Retinal pigment epithelial cell (primary cell): Measurements from ENCODE around the gene PEX5.

ENCODE experiments used
- DNase-seq: peaks from one replicate; pipeline ENCODE4 v3.0.0-alpha.2; 2010; ENCODE audit warnings: low read depth
- H3K4me3 ChIP-seq: 2 replicates; pipeline ENCODE4 v1.5.1; 2011; ENCODE audit warnings: mild to moderate bottlenecking, low read length, control low read depth, moderate library complexity
- TF ChIP-seq, protein P1 (sequence below): conservative IDR thresholded peaks from 2 replicates; pipeline ENCODE4 v1.5.1; 2011; ENCODE audit warnings: low read depth, low read length, control low read depth, inconsistent platforms

PEX5 gene

DNA sequence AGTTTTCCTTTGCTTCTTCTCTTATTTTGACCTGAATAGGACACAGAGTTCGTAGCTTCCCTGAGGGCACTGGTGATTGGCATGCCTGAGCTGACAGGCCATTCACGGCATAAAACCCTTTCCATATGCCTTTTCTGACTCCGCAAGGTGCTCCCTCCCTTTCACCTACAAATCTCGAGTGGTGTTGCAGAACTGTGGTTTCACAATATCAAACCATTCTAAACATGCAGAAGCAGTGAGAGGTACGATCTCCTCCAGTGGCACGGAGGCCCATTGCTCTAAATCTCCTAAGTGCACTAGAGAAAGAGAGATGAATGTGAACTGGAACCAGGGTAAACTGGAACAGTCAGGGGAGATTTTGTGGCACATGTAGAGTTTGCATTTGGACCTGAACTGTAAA, 35.4 kb upstream of the PEX5 start:
- DNase-seq: no peak
- TF ChIP-seq, protein P1, sequence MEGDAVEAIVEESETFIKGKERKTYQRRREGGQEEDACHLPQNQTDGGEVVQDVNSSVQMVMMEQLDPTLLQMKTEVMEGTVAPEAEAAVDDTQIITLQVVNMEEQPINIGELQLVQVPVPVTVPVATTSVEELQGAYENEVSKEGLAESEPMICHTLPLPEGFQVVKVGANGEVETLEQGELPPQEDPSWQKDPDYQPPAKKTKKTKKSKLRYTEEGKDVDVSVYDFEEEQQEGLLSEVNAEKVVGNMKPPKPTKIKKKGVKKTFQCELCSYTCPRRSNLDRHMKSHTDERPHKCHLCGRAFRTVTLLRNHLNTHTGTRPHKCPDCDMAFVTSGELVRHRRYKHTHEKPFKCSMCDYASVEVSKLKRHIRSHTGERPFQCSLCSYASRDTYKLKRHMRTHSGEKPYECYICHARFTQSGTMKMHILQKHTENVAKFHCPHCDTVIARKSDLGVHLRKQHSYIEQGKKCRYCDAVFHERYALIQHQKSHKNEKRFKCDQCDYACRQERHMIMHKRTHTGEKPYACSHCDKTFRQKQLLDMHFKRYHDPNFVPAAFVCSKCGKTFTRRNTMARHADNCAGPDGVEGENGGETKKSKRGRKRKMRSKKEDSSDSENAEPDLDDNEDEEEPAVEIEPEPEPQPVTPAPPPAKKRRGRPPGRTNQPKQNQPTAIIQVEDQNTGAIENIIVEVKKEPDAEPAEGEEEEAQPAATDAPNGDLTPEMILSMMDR: no peak
- H3K4me3 ChIP-seq: no peak overlapping the region

DNA sequence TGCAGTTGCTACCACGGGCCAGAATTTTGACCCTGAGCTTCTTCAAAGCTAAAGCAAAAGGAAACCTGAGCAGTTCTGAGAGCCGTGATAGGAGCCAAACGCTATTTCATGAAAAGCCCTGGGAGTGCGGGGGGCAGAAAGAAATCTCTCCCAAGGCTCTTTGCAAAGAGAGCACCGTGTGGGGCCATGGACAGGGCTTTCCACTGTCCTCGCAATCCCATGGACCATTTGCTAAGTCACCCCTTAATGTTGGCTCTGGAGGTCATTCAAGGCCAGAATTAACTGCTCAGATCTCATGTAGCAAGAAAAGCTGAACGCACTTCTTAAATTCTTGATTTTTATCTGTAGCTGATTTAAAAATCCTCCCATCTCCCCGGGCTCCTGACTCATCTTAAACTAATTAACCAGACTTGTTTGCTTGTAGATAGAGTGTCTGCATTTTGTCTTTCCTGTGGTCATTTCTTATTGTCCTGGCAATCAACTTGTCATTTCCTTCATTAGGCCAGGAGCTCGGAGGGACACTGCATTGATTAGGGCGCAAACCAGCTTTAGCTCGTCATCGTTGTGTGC, 34.5 kb upstream of the PEX5 start:
- TF ChIP-seq, protein P1: no peak
- H3K4me3 ChIP-seq: no peak overlapping the region
- DNase-seq: no peak

DNA sequence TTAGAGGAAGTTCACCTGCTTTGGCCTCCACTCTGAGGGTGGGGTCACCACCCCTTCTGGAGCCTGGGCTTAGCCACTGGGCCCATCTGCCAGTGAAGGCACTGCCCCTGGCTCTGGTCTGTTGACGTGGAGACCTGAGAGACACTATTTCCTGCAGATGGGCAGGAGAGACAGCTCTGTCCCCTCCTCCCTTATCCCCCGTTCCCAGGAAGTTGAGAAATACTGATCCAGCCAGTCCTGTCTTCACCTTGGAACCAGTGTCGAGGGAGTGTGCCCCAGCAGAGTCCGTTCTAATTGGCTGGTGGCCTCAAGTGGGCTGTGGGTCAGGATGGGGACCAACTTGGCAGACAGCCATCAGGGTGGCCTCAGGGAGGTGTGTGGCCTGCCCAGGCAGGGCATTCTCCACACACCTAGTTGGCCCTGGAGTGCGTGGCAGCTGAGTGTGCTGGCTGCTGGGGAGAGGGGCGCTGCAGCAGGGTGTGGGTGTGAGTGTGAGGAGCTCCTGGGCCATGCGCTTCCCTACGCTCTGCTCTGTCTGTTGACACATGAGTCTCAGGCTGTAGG, 33.9 kb upstream of the PEX5 start:
- DNase-seq: no peak
- no peak overlapping the region for H3K4me3 ChIP-seq
- TF ChIP-seq, protein P1: no peak

DNA sequence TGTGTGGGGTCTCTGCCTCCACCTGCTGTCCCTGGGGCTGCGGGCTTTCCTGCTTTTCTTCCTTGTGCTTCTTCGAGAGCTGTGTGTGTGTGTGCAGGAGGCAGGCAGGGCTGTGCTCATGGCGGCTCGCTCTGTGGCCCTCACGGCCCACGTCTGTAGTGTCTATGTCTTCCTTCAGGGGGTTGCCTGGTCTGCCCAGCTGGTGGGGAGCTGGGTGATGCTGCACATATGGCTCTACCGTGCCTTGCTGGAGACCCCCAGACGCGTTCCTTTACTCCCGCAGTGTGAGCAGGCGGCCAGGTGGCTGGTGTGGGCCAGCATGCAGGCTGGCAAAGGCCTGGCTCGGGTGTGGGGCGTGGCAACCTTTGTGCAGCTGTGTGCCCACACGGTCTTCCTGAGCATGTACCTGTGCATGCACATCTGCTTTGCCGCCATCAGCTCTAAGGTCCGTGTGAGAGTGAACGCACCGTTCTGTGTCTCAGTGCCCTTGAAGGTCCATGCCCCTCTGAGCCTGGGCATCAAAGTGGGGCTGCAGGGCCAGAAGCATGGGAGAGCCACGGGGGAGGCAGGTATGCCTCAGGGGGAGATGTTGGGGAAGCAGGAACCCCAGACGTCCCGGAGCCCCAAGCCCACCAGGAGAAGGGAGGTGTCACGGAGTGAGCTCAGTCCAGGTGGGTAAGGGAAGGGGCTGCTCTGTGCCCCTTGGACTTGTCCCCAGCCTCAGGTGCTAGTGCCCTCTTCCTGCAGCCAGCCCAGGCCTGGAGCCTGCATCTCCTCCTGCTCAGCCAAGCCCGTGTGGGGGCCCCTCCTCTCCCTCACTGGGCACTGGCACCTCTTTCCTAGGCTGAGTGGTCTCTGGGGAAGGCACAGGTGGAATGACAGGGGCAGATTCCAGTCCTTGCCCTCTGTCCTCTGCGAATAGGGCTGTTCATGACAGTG, 33.0 kb upstream of the PEX5 start:
- TF ChIP-seq, protein P1: no peak
- no peak overlapping the region for H3K4me3 ChIP-seq
- DNase-seq: no peak

DNA sequence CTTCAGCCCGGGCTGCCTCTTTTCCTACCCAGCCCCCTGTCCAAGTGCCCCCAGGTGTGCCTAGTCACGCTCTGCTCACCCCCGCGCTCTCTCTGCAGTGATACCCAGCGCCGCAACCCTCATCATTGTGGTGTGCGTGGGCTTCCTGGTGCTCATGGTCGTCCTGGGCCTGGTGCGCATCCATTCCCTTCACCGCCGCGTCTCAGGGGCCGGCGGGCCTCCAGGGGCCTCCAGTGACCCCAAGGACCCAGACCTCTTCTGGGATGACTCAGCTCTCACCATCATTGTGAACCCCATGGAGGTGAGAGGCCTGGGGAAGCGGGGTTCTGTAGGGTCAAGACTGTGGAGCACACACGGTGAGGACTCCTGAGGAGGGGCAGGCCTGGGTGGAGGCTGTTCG, 32.1 kb upstream of the PEX5 start:
- H3K4me3 ChIP-seq: no peak overlapping the region
- TF ChIP-seq, protein P1: no peak
- no peak for DNase-seq

DNA sequence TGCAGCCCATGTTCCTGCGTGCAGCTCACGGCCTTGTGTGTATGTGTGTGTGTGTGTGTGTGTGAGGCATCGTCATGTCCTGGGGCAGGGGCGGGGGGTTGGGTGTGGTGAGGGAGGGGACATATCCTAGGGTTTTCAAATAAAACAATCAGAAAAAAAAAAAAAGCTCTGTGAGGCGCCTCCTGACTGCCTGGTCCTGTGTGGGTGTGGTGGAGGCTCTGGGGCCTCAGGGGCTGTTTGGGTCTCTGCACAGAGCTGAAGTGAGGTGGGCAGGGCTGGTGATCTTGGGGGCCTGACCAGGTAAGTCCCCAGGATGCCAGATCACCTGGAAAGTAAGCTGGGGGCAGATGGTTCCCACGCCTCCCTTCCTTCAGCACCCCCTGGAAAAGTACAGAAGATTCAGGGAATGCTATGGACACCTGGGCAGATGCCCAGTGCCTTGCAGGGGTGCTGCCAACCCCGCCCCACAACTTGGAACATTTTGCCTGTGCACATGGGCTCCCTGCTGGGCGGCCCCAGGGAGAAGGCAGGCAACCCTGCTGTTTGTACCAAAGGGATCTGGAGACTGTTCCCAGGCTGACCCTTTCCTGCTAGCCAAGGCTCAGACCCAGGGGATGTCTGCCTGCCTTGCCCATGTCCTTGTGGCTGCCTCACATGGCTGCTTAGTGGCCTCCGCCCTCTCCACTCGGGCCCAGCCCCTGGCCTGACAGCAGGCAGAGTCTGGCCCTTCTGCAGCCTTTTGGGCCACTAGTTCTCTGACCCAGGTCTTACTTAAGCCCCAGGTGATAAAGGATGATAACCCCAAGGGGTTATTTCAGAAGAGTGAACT, 30.5 kb upstream of the PEX5 start:
- H3K4me3 ChIP-seq: no peak overlapping the region
- TF ChIP-seq, protein P1: no peak
- no peak for DNase-seq
